Transverse colon (tissue), 4 donors: ENCODE measurements around the gene CLDN34. TPM values are rescaled to one million over a fixed set of nuclear protein-coding genes. Genes with fewer than 3 reads are reported as not detected.

ENCODE experiments used
- DNase-seq: peaks from one replicate; pipeline ENCODE4 v3.0.0-alpha.2; 2019
- H3K27ac ChIP-seq, 4 donors: fragments of 200-600 bp; sonication (generic); 2 replicates each; pipeline ENCODE4 v1.5.1; 2016 to 2018; ENCODE audit warnings: inconsistent platforms in 4 of 4
- H3K27me3 ChIP-seq: fragments of 200-600 bp; sonication (generic); 2 replicates; pipeline ENCODE4 v1.5.1; 2017; ENCODE audit warnings: inconsistent platforms
- H3K36me3 ChIP-seq, 4 donors: fragments of 200-600 bp; sonication (generic); 2 replicates each; pipeline ENCODE4 v1.5.1; 2017 to 2019; ENCODE audit warnings: inconsistent platforms in 4 of 4
- H3K4me1 ChIP-seq, 4 donors: fragments of 200-600 bp; sonication (generic); 2 replicates each; pipeline ENCODE4 v1.5.1; 2017 to 2020; ENCODE audit warnings: inconsistent platforms in 4 of 4
- H3K4me3 ChIP-seq, 4 donors: fragments of 200-600 bp; sonication (generic); 1 replicate in 1 of 4; 2 replicates in 3 of 4; pipeline versions ENCODE4 v1.5.1 to v1.6.1; 2017 to 2019; ENCODE audit warnings: inconsistent platforms in 4 of 4
- H3K9me3 ChIP-seq, 2 donors: fragments of 200-600 bp; sonication (generic); 2 replicates each; pipeline ENCODE4 v1.5.1; 2017 to 2019; ENCODE audit warnings: inconsistent platforms in 2 of 2
- CTCF ChIP-seq, 5 experiments: fragments of 200-600 bp in 3 of 5; fragments of 450-650 bp in 2 of 5; sonication (generic) in 3 of 5; IDR thresholded peaks; 1 replicate in 2 of 5; 2 replicates in 3 of 5; pipeline ENCODE4 v1.5.1; 2016 to 2017; ENCODE audit warnings: antibody characterized with exemption in 5 of 5, inconsistent platforms in 3 of 5, mild to moderate bottlenecking in 2 of 5, moderate library complexity in 1 of 5
- EP300 ChIP-seq: sonication (generic); formaldehyde crosslinking; IDR thresholded peaks from one replicate; pipeline ENCODE4 v1.6.1; 2017; ENCODE audit warnings: antibody characterized with exemption, low read depth
- POLR2A ChIP-seq: fragments of 450-650 bp; IDR thresholded peaks from one replicate; pipeline ENCODE4 v1.6.1; 2016; ENCODE audit warnings: antibody characterized with exemption, mild to moderate bottlenecking, moderate library complexity
- POLR2AphosphoS5 ChIP-seq, 3 donors: sonication (generic); formaldehyde crosslinking; IDR thresholded peaks; one replicate each; pipeline ENCODE4 v1.6.1; 2016; ENCODE audit warnings: antibody characterized with exemption in 3 of 3
- WGBS, 2 donors: methylation state at CpG; one replicate each; pipeline ENCODE4 v1.1.5; 2018; ENCODE audit warnings: low coverage in 1 of 2; 5-methylcytosine and 5-hydroxymethylcytosine counted together
- in situ Hi-C, 4 donors: fragments of 200-750 bp; cut with MboI; loops; one replicate each; pipeline versions ENCODE4 v1.15.0 to v1.15.1; 2017; ENCODE audit warnings: low sequenced_read_pairs in 3 of 4, low pct_ligation_motif_present in 1 of 4, low pct_unique_long_range_greater_than_20kb in 1 of 4
- intact Hi-C: fragments of 100-400 bp; cut with DNase I; formaldehyde crosslinking; loops from one replicate; pipeline ENCODE4 v1.15.1; 2023; ENCODE audit warnings: low total_unique reads
- total RNA-seq, 4 donors: library from RNA; depleted of rRNA; stranded (reverse); fragments of >200 nt; gene quantifications; one replicate each; pipeline ENCODE4 v1.1.0, GENCODE V29; 2016

The CLDN34 gene
- total RNA-seq, 4 donors from 2014 or later: 0.82 TPM; not detected in 3

- WGBS, 2 donors: 94 to 95% methylated on average over 4 to 8 of the region's 8 CpGs
Measured at GRCh38 chrX:10004832-10005475, 37.8 kb downstream of the CLDN34 start.

GRCh38 chrX:10006086-10006485, 38.9 kb downstream of the CLDN34 start:
- peaks cover 0 to 2% (median 0%) of the 10 kb centered on the region in 4 donors for H3K4me1 ChIP-seq
- H3K9me3 ChIP-seq: no peaks in the 10 kb centered on the region
- in situ Hi-C loops: no loop called here
- intact Hi-C loops: no loop called here
- H3K4me3 ChIP-seq: no peak overlapping the region
- H3K27ac ChIP-seq: no peak overlapping the region
- TF ChIP-seq EP300 (no peak), POLR2A (no peak), POLR2AphosphoS5 (IDR thresholded peaks at IDR 0.05) (no peak), CTCF (IDR thresholded peaks at IDR 0.05) (no peak)
- H3K27me3 ChIP-seq: no peaks in the 10 kb centered on the region
- H3K36me3 ChIP-seq: no peaks in the 10 kb centered on the region
- no peak for DNase-seq
- WGBS, 2 donors: 92 to 98% methylated on average over 6 to 8 of the region's 8 CpGs

More at GRCh38 chrX:10004832-10005475, 37.8 kb downstream of the CLDN34 start:
- Histone ChIP-seq H3K4me1 (no peaks in the 10 kb centered on the region), H3K27ac (no peak overlapping the region), H3K36me3 (no peaks in the 10 kb centered on the region), H3K27me3 (no peaks in the 10 kb centered on the region), H3K4me3 (no peak overlapping the region), H3K9me3 (no peaks in the 10 kb centered on the region)
- no peak for DNase-seq
- intact Hi-C loops: no loop called here
- in situ Hi-C loops: no loop called here
- TF ChIP-seq CTCF (IDR thresholded peaks at IDR 0.05) (no peak), EP300 (no peak), POLR2AphosphoS5 (IDR thresholded peaks at IDR 0.05) (no peak), POLR2A (no peak)

GRCh38 chrX:10006770-10007169, 39.6 kb downstream of the CLDN34 start:
- Histone ChIP-seq H3K9me3 (no peaks in the 10 kb centered on the region), H3K36me3 (no peaks in the 10 kb centered on the region), H3K27ac (no peak overlapping the region), H3K27me3 (no peaks in the 10 kb centered on the region), H3K4me3 (no peak overlapping the region), H3K4me1 (peaks cover 0 to 3% (median 0%) of the 10 kb centered on the region in 4 donors)
- in situ Hi-C loops (no loop called here), intact Hi-C loops (no loop called here)
- TF ChIP-seq POLR2A (no peak), POLR2AphosphoS5 (IDR thresholded peaks at IDR 0.05) (no peak), CTCF (IDR thresholded peaks at IDR 0.05) (no peak), EP300 (no peak)
- WGBS, 2 donors: 77% methylated on average over 4 of the region's 4 CpGs; no CpG with 5 or more reads in 1 of the 2 donors
- DNase-seq: no peak

- H3K4me1 ChIP-seq: peaks cover 0 to 3% (median 0%) of the 10 kb centered on the region in 4 donors
- in situ Hi-C loops: no loop called here
- H3K4me3 ChIP-seq: no peak overlapping the region
- TF ChIP-seq CTCF (IDR thresholded peaks at IDR 0.05) (no peak), EP300 (no peak), POLR2A (no peak), POLR2AphosphoS5 (IDR thresholded peaks at IDR 0.05) (no peak)
- no peaks in the 10 kb centered on the region for H3K27me3 ChIP-seq
- DNase-seq: no peak
- 68% methylated on average over 3 of the region's 3 CpGs; no CpG with 5 or more reads in 1 of the 2 donors for WGBS, 2 donors
- no peak overlapping the region for H3K27ac ChIP-seq
- intact Hi-C loops: no loop called here
- no peaks in the 10 kb centered on the region for H3K36me3 ChIP-seq
- no peaks in the 10 kb centered on the region for H3K9me3 ChIP-seq
Measured at GRCh38 chrX:10007621-10008020, 40.5 kb downstream of the CLDN34 start.
